Measurements from ENCODE around the gene LAMC2. TPM values are rescaled to one million over a fixed set of nuclear protein-coding genes. Genes with fewer than 3 reads are reported as not detected.

The LAMC2 gene
- total RNA-seq, 2 experiments from 2014 or later = 0.38 TPM; not detected in 1

GRCh38 chr1:183139281-183139942 is 46.7 kb upstream of the LAMC2 start:
- POLR2A ChIA-PET = no interaction called here
- no peak overlapping the region for H3K27ac ChIP-seq (ENCODE audit: low read depth, low read length, poor library complexity, severe bottlenecking)

GRCh38 chr1:183140633-183141032 is 45.4 kb upstream of the LAMC2 start:
- CTCF ChIA-PET (ENCODE audit: unreplicated experiment) = no interaction called here
- Histone ChIP-seq H3K4me1 (ENCODE audit: insufficient read depth, low read length, poor library complexity, severe bottlenecking) (no peaks in the 10 kb centered on the region), H3K4me3 (ENCODE audit: low read depth, low read length, poor library complexity, severe bottlenecking) (no peak overlapping the region), H3K36me3 (ENCODE audit: insufficient read depth, low read length) (peaks cover 62% of the 10 kb centered on the region), H4K20me1 (ENCODE audit: insufficient read depth, low read length) (no peaks in the 10 kb centered on the region), H2AFZ (ENCODE audit: low read length) (no peak overlapping the region), H3K9me2 (ENCODE audit: insufficient read depth, low read length) (no peaks in the 10 kb centered on the region), H3K27ac (ENCODE audit: low read depth, low read length, poor library complexity, severe bottlenecking) (no peak overlapping the region), H3K79me2 (ENCODE audit: insufficient read depth, low read depth, low read length) (no peaks in the 10 kb centered on the region; the same call in 1 of the 2 replicates), H3K9me3 (ENCODE audit: low read length) (no peaks in the 10 kb centered on the region), H3K4me2 (ENCODE audit: low read length) (no peak overlapping the region)
- no peak for DNase-seq (ENCODE audit: low spot score)
- no peak for TF ChIP-seq CTCF (conservative IDR thresholded peaks at IDR 0.05; ENCODE audit: low read length)
- no peak for TF ChIP-seq EZH2phosphoT487 (IDR thresholded peaks at IDR 0.05; ENCODE audit: borderline replicate concordance, low read depth, low read length)
- intact Hi-C loops (cut with micrococcal nuclease; ENCODE audit: unreplicated experiment) = loop anchor here (5.0 kb wide), 1 partner anchor 178 kb away; no protein-coding TSS in a partner anchor
- POLR2A ChIA-PET = interaction anchor here (0.9 to 1.1 kb wide), 2 partner anchors 10 to 301 kb away, joined by 3 read pairs; no protein-coding TSS in a partner anchor
- BruUV-seq (replicated peaks) = no TSS peak

More at GRCh38 chr1:183139281-183139942, 46.7 kb upstream of the LAMC2 start:
- BruUV-seq (replicated peaks) = no TSS peak
- no peaks in the 10 kb centered on the region for H3K4me1 ChIP-seq (ENCODE audit: insufficient read depth, low read length, poor library complexity, severe bottlenecking)
- H3K9me3 ChIP-seq (ENCODE audit: low read length) = no peaks in the 10 kb centered on the region
- H3K4me3 ChIP-seq (ENCODE audit: low read depth, low read length, poor library complexity, severe bottlenecking) = no peak overlapping the region
- no peaks in the 10 kb centered on the region for H3K9me2 ChIP-seq (ENCODE audit: insufficient read depth, low read length)
- CTCF ChIA-PET (ENCODE audit: unreplicated experiment) = no interaction called here
- no peaks in the 10 kb centered on the region; the same call in 1 of the 2 replicates for H3K79me2 ChIP-seq (ENCODE audit: insufficient read depth, low read depth, low read length)
- intact Hi-C loops (cut with micrococcal nuclease; ENCODE audit: unreplicated experiment) = no loop called here
- no peak for TF ChIP-seq EZH2phosphoT487 (IDR thresholded peaks at IDR 0.05; ENCODE audit: borderline replicate concordance, low read depth, low read length)
- TF ChIP-seq CTCF (conservative IDR thresholded peaks at IDR 0.05; ENCODE audit: low read length) = no peak
- DNase-seq (ENCODE audit: low spot score) = no peak
- H3K4me2 ChIP-seq (ENCODE audit: low read length) = no peak overlapping the region
- no peak overlapping the region for H2AFZ ChIP-seq (ENCODE audit: low read length)
- H3K36me3 ChIP-seq (ENCODE audit: insufficient read depth, low read length) = peaks cover 74% of the 10 kb centered on the region
- H4K20me1 ChIP-seq (ENCODE audit: insufficient read depth, low read length) = no peaks in the 10 kb centered on the region

- Histone ChIP-seq H3K27ac (ENCODE audit: low read depth, low read length, poor library complexity, severe bottlenecking) (no peak overlapping the region), H4K20me1 (ENCODE audit: insufficient read depth, low read length) (no peaks in the 10 kb centered on the region), H3K36me3 (ENCODE audit: insufficient read depth, low read length) (peaks cover 46% of the 10 kb centered on the region), H2AFZ (ENCODE audit: low read length) (no peak overlapping the region), H3K9me3 (ENCODE audit: low read length) (no peaks in the 10 kb centered on the region), H3K9me2 (ENCODE audit: insufficient read depth, low read length) (no peaks in the 10 kb centered on the region), H3K4me2 (ENCODE audit: low read length) (no peak overlapping the region), H3K4me3 (ENCODE audit: low read depth, low read length, poor library complexity, severe bottlenecking) (no peak overlapping the region), H3K79me2 (ENCODE audit: insufficient read depth, low read depth, low read length) (no peaks in the 10 kb centered on the region; the same call in 1 of the 2 replicates), H3K4me1 (ENCODE audit: insufficient read depth, low read length, poor library complexity, severe bottlenecking) (no peaks in the 10 kb centered on the region)
- ChIA-PET POLR2A (no interaction called here), CTCF (ENCODE audit: unreplicated experiment) (no interaction called here)
- DNase-seq (ENCODE audit: low spot score) = no peak
- no TSS peak for BruUV-seq (replicated peaks)
- TF ChIP-seq CTCF (conservative IDR thresholded peaks at IDR 0.05; ENCODE audit: low read length) (no peak), EZH2phosphoT487 (IDR thresholded peaks at IDR 0.05; ENCODE audit: borderline replicate concordance, low read depth, low read length) (no peak)
- intact Hi-C loops (cut with micrococcal nuclease; ENCODE audit: unreplicated experiment) = loop anchor here (5.0 kb wide), 1 partner anchor 180 kb away; no protein-coding TSS in a partner anchor
Observed at GRCh38 chr1:183142171-183142570, 43.9 kb upstream of the LAMC2 start.
